ENCODE results near the gene NYAP2. TPM values are rescaled to one million over a fixed set of nuclear protein-coding genes. Genes with fewer than 3 reads are reported as not detected.

The NYAP2 gene
- total and polyA plus RNA-seq, 10 of the 15 experiments (the other 5 are each of a cell fraction or from before 2014, with no cell fraction given) = 0.03 TPM; not detected in 9

DNA sequence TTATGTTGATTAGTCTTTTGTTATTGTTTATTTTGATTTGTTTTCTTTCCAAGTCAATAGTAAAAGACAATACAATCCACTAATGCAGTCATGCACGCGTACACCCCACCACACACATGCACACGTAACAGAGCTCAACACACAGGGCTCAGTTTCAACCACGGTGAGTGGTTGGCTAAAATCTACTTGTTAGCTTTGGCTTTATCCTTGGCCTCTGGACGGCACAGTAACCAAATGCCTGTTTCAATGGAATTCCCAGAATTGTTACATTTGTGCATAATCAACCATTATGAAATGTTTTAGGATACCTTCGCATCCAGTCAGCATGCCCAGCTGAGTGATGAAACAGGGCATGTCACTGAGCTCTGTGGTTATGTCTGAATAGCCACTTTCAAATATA, 53.2 kb downstream of the NYAP2 start:
- WGBS (ENCODE audit: insufficient coverage, insufficient replicate concordance, low lambda C conversion rate, missing lambda C conversion rate) = 44% methylated on average over 6 of the region's 6 CpGs

More for the DNA sequence above, 53.2 kb downstream of the NYAP2 start:
- in situ Hi-C loops (cut with MboI) (no loop called here), intact Hi-C loops (cut with micrococcal nuclease; ENCODE audit: unreplicated experiment) (no loop called here)
- H3K79me2 ChIP-seq (ENCODE audit: control insufficient read depth, insufficient read depth, low read length) = no peaks in the 10 kb centered on the region
- H3K9me3 ChIP-seq (replicated peaks; ENCODE audit: control insufficient read depth, insufficient read depth, low read length) = no peaks in the 10 kb centered on the region
- no peak overlapping the region for H3K9ac ChIP-seq (ENCODE audit: control insufficient read depth, insufficient read depth, low read length)
- no TSS peak for BruUV-seq (replicated peaks)
- no peaks in the 10 kb centered on the region for H3K27me3 ChIP-seq (replicated peaks in 1 of 2; ENCODE audit: control insufficient read depth in 2 of 2, insufficient read depth in 2 of 2, low read length in 1 of 2)
- no peak overlapping the region for H3K4me3 ChIP-seq
- TF ChIP-seq RFX5 (IDR thresholded peaks at IDR 0.05; ENCODE audit: low read depth, low read length) = no peak
- TF ChIP-seq, protein P1, sequence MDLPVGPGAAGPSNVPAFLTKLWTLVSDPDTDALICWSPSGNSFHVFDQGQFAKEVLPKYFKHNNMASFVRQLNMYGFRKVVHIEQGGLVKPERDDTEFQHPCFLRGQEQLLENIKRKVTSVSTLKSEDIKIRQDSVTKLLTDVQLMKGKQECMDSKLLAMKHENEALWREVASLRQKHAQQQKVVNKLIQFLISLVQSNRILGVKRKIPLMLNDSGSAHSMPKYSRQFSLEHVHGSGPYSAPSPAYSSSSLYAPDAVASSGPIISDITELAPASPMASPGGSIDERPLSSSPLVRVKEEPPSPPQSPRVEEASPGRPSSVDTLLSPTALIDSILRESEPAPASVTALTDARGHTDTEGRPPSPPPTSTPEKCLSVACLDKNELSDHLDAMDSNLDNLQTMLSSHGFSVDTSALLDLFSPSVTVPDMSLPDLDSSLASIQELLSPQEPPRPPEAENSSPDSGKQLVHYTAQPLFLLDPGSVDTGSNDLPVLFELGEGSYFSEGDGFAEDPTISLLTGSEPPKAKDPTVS (IDR thresholded peaks at IDR 0.05; ENCODE audit: low read depth, low read length) = no peak
- TF ChIP-seq, protein P2, sequence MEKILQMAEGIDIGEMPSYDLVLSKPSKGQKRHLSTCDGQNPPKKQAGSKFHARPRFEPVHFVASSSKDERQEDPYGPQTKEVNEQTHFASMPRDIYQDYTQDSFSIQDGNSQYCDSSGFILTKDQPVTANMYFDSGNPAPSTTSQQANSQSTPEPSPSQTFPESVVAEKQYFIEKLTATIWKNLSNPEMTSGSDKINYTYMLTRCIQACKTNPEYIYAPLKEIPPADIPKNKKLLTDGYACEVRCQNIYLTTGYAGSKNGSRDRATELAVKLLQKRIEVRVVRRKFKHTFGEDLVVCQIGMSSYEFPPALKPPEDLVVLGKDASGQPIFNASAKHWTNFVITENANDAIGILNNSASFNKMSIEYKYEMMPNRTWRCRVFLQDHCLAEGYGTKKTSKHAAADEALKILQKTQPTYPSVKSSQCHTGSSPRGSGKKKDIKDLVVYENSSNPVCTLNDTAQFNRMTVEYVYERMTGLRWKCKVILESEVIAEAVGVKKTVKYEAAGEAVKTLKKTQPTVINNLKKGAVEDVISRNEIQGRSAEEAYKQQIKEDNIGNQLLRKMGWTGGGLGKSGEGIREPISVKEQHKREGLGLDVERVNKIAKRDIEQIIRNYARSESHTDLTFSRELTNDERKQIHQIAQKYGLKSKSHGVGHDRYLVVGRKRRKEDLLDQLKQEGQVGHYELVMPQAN (conservative IDR thresholded peaks at IDR 0.05) = no peak
- TF ChIP-seq NFIC (IDR thresholded peaks at IDR 0.05; ENCODE audit: low read depth, low read length) = no peak
- TF ChIP-seq, protein P3, sequence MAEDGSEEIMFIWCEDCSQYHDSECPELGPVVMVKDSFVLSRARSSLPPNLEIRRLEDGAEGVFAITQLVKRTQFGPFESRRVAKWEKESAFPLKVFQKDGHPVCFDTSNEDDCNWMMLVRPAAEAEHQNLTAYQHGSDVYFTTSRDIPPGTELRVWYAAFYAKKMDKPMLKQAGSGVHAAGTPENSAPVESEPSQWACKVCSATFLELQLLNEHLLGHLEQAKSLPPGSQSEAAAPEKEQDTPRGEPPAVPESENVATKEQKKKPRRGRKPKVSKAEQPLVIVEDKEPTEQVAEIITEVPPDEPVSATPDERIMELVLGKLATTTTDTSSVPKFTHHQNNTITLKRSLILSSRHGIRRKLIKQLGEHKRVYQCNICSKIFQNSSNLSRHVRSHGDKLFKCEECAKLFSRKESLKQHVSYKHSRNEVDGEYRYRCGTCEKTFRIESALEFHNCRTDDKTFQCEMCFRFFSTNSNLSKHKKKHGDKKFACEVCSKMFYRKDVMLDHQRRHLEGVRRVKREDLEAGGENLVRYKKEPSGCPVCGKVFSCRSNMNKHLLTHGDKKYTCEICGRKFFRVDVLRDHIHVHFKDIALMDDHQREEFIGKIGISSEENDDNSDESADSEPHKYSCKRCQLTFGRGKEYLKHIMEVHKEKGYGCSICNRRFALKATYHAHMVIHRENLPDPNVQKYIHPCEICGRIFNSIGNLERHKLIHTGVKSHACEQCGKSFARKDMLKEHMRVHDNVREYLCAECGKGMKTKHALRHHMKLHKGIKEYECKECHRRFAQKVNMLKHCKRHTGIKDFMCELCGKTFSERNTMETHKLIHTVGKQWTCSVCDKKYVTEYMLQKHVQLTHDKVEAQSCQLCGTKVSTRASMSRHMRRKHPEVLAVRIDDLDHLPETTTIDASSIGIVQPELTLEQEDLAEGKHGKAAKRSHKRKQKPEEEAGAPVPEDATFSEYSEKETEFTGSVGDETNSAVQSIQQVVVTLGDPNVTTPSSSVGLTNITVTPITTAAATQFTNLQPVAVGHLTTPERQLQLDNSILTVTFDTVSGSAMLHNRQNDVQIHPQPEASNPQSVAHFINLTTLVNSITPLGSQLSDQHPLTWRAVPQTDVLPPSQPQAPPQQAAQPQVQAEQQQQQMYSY (CRISPR knock-in tag; IDR thresholded peaks at IDR 0.05) = no peak
- no peaks in the 10 kb centered on the region for H4K20me1 ChIP-seq (ENCODE audit: control insufficient read depth, insufficient read depth)
- peak; percentile 70 for ATAC-seq
- DNase-seq (ENCODE audit: low read depth, low spot score) = no peak
- ChIA-PET SMC1A (ENCODE audit: uncharacterized antibody, unreplicated experiment) (interaction anchor here (1.2 to 1.4 kb wide), 2 partner anchors 11 to 171 kb away, joined by 3 read pairs; no protein-coding TSS in a partner anchor), RAD21 (ENCODE audit: unreplicated experiment) (no interaction called here), POLR2A (no interaction called here), CTCF (no interaction called here)
- H2AFZ ChIP-seq (ENCODE audit: control insufficient read depth, low read depth, low read length) = no peak overlapping the region
- FAIRE-seq = no peak
- no peaks in the 10 kb centered on the region for H3K4me1 ChIP-seq (ENCODE audit: control insufficient read depth, insufficient read depth, low read length)
- H3K36me3 ChIP-seq (ENCODE audit: control insufficient read depth in 2 of 2, insufficient read depth in 2 of 2, low read length in 1 of 2) = no peaks in the 10 kb centered on the region
- H3K4me2 ChIP-seq (ENCODE audit: control insufficient read depth, insufficient read depth) = no peak overlapping the region
- no peak overlapping the region for H3K27ac ChIP-seq (ENCODE audit: control insufficient read depth, insufficient read depth)

Data from GM12878 (cell line).